Hepatocyte (in vitro differentiated cells): ENCODE data around the gene PTPRM.

ENCODE experiments used
- CTCF ChIP-seq: fragments of 200-600 bp; sonication (generic); IDR thresholded peaks from 2 replicates; pipeline ENCODE4 v1.5.1; 2016; ENCODE audit warnings: antibody characterized with exemption, mild to moderate bottlenecking; ENCODE audit not compliant: poor library complexity
- EZH2 ChIP-seq: fragments of 200-600 bp; sonication (generic); IDR thresholded peaks from 2 replicates; pipeline ENCODE4 v1.6.1; 2016; ENCODE audit warnings: antibody characterized with exemption, mild to moderate bottlenecking, borderline replicate concordance
- EZH2phosphoT487 ChIP-seq: fragments of 200-600 bp; sonication (generic); IDR thresholded peaks from one replicate; pipeline ENCODE4 v1.6.1; 2018; ENCODE audit warnings: antibody characterized with exemption, mild to moderate bottlenecking, low read depth, moderate library complexity; ENCODE audit not compliant: unreplicated experiment, severe bottlenecking

- TF ChIP-seq CTCF (no peak), EZH2 (no peak), EZH2phosphoT487 (no peak)
Observed at GRCh38 chr18:7908681-7909299, 341.7 kb downstream of the PTPRM start.
